GM18498 (cell line): ENCODE measurements around the gene TMEM131L.
"Not testable (repeated sequence)": the region's sequence is repeated elsewhere in the genome, so short reads cannot be mapped to it uniquely, and the experiment has no call there.

Experiments used
- ATAC-seq: cut with Tn5 transposase; IDR thresholded peaks from one replicate; pipeline ENCODE4 v1.9.1; 2021; ENCODE audit warnings: mild to moderate bottlenecking, moderate library complexity; ENCODE audit not compliant: unreplicated experiment

Gene TMEM131L, protein sequence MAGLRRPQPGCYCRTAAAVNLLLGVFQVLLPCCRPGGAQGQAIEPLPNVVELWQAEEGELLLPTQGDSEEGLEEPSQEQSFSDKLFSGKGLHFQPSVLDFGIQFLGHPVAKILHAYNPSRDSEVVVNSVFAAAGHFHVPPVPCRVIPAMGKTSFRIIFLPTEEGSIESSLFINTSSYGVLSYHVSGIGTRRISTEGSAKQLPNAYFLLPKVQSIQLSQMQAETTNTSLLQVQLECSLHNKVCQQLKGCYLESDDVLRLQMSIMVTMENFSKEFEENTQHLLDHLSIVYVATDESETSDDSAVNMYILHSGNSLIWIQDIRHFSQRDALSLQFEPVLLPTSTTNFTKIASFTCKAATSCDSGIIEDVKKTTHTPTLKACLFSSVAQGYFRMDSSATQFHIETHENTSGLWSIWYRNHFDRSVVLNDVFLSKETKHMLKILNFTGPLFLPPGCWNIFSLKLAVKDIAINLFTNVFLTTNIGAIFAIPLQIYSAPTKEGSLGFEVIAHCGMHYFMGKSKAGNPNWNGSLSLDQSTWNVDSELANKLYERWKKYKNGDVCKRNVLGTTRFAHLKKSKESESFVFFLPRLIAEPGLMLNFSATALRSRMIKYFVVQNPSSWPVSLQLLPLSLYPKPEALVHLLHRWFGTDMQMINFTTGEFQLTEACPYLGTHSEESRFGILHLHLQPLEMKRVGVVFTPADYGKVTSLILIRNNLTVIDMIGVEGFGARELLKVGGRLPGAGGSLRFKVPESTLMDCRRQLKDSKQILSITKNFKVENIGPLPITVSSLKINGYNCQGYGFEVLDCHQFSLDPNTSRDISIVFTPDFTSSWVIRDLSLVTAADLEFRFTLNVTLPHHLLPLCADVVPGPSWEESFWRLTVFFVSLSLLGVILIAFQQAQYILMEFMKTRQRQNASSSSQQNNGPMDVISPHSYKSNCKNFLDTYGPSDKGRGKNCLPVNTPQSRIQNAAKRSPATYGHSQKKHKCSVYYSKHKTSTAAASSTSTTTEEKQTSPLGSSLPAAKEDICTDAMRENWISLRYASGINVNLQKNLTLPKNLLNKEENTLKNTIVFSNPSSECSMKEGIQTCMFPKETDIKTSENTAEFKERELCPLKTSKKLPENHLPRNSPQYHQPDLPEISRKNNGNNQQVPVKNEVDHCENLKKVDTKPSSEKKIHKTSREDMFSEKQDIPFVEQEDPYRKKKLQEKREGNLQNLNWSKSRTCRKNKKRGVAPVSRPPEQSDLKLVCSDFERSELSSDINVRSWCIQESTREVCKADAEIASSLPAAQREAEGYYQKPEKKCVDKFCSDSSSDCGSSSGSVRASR (N-terminal part only)

DNA sequence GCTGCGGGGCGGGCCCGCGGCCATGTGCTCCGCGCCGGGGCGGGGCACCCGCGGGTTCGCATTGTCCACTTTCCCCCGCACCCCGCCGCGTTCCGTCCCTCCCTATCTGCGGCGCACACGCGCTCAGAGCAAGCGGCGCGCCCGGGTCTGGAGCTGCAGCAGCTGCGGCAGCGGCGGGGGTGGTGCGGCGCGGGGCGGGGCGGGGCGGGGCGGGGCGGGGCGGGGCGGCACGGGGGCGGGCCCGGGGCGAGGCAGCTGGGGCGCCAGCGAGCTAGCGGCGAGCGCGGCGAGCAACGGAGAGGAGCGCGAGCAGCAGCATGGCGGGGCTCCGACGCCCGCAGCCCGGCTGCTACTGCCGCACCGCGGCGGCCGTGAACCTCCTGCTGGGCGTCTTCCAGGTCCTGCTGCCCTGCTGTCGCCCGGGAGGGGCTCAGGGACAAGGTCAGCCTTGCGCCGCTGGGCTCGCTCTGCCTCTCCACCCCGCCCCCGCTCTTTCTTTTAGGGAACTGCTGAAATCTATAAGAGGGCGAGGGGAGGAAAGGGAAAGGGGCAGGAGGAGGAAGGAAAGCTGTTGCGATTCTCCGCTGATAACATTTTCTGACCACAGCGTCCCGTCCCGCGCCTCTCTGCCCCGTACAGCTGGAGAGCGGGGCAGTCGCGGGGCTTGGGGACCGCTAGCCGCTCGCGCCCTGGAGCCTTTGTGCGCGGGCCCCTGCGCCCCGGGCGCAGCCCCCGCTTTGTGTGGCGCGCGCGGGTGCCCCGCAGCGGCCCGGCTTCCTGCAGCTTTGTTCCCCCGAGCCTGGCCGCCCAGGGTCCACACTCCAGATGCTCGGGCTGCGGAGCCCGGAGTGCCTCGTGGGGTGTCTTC, at the start of gene TMEM131L:
TMEM131L (plus strand) TSS at position 280 of the 868 bp plus-strand sequence; CDS start at position 318, 38 bp downstream.
- ATAC-seq, result peak; percentile 59

DNA sequence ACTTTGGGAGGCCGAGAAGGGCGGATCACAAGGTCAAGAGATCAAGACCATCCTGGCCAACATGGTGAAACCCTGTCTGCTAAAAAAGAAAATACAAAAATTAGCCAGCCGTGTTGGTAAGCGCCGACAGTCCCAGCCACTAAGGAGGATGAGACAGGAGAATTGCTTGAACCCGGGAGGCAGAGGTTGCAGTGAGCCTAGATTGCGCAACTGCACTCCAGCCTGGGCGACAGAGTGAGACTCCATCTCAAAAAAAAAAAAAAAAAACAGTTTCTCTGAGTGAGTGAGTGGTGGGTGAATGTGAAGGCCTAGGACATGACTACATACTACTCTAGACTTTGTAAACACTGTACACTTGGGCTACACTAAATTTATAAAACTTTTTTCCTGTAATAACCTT, 49.7 kb upstream of the TMEM131L start:
- ATAC-seq, result not testable (repeated sequence)

DNA sequence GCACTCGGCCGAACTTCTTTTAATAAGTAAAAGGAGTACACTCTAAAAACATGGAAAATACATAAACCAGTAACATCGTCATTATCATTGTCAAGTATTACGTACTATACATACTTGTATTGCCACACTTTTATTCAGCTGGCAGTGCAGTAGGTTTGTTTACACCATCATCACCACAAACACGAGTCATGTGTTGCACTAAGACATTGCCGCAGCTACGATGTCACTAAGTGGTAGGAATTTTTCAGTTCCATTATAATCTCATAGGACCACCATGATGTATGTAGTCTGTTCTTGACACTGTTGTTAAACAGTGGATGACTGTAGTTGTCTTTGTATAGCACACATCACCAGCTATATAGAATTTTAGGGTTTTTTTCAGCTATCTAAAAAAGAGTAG, 48.0 kb upstream of the TMEM131L start:
- no peak for ATAC-seq

DNA sequence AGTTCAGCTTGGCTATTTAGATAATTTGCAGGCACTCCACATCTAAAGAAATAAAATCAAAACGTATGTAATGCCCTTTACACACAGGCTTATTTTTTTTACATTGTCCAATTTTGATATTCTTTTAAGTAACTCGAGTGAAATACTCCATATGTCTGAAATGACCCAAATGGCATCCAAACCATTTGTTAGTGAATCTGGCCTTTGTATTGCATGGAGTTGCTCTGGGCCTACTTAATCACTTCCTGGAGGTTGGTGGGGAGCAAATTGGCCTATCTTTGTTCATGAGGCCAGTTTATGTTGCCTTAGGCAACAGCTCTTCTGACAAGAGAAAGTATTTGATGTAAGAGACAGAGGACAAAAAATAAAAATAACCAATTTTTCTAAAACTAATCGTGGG, 47.6 kb upstream of the TMEM131L start:
- ATAC-seq, result no peak

DNA sequence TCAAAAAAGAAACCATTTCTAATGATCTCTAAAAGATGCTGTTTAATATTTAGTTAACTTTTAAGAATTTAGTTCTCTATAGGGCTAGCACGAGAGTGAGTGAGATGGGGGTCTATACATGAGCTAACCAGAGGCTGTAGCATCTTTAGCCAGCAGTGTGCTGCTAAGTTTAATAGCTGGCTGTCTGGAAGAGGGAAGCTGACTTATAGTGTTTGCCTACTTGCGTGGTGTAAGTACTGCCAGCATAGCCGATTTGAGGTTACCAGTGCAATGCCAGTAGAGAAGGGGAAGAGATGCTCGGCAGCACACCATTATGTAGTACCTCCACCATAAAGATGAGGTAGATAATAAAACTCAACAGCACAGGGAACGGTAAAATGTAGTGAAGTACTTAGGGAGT, 47.1 kb upstream of the TMEM131L start:
- ATAC-seq, result no peak

DNA sequence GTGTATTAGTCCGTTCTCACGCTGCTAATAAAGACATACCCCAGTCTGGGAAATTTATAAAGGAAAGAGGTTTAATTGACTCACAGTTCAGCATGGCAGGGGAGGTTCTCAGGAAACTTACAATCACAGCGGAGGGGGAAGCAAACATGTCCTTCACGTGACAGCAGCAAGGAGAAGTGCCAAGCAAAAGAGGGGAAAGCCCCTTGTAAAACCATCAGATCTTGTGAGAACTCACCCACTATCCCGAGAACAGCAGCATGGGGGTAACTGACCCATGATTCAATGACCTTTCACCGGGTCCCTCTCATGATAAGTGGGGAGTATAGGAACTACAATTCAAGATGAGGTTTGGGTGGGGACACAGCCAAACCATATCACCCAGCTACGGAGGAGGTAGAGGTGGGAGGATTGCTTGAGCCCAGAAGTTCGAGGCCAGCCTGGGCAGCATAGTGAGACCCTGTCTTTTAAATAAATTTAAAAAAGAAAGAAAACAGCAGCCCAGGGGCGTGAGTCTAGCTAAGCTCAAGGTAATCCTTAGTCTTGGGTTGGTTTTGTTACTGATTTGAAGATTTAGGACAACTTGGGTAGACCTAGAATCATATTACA, 46.4 kb upstream of the TMEM131L start:
- no peak for ATAC-seq

DNA sequence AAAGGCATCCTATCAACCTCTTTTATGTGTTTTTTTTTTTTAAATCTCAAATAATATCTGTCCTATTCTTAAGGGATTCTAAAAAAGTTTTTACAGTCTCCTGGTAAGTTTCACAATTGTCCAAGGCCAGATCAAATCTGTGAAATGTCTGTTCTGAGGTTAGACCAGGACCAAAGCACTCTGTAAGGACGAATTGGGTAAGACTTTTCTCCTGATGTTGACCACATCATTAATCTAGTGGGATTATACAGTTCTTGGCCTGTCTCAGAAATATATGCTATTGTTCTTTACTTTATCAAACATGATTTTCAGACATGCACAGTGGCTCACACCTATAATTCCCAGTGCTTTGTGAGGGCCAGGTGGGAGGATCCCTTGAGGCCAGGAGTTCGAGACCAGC, 45.8 kb upstream of the TMEM131L start:
- ATAC-seq, result no peak

DNA sequence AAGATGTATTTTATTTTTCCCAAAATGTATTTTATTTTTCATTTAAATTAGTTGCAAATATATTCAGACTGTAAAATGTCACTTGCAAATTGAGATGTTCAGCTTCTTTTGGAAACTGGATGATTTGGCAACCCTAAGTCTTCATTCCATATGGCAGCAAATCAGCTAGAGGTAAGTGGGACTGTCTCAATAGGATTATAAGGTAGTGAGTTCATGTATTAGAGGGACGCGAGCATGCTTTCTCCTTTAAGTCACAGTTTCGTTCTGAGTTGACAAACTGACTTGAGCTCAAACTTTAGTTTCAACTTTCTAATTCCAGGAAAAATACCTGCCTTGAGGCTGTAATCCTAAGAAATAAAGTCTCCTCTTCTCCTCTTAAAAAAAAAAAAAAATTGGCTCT, 44.2 kb upstream of the TMEM131L start:
- ATAC-seq, result no peak

DNA sequence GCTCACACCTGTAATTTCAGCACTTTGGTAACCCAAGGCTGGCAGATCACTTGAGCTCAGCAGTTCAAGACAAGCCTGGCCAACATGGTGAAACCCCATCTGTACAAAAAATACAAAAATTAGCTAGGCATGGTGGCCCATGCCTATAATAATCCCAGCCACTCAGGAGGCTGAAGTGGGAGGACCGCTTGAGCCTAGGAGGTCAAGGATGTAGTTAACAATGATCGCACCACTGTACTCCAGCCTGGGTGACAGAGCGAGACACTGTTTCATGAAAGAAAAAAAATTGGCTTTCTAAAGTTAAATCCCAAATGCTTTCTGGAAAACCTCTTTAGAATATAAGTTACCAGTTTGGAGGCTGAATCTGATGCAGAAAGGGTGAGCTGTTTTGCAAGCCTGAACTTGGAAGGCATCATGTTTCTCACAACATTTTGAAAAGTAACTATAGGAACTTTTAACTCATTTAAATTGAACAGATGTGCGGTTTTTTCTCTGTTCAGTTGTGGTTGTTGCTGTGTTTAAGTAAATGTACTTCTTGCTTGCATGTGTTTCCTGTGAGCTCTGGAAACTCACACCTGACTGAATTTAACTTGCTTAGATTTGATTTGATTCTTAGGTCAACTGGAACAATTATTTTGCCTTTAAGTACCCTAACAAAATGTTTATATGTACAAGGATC, 39.8 kb upstream of the TMEM131L start:
- ATAC-seq, result peak; percentile 63

DNA sequence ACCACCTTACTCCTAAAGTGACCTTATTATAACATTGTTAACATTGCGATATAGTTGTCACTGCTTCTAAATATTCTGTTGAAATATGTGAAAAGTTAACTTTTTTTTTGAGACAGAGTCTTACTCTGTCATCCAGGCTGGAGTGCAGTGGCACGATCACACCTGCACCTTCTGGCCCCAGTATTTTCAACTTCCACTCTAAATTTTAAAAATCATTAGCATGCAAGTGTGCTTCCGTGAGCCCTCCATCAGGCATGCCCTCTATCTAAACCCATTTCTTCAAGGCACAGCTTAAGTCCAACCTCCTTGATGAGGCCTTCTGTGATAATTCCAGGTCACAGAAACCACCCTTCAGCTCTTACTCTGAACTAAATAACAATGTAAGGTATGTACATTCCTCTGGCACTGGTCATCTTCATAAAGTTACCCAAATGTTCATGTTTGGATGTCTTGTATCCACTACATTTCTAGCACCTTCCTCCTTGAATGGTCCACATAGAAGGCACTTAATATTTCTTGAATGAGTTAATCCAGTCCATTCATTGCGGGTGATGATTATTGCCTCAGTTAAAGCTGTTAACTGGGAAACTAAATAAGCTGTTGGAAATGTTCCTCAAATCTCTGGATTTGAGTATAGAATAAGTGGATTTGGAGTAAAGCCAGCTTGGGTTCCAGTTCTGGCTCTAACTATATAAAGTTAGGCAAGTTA, 38.6 kb upstream of the TMEM131L start:
- ATAC-seq, result no peak

DNA sequence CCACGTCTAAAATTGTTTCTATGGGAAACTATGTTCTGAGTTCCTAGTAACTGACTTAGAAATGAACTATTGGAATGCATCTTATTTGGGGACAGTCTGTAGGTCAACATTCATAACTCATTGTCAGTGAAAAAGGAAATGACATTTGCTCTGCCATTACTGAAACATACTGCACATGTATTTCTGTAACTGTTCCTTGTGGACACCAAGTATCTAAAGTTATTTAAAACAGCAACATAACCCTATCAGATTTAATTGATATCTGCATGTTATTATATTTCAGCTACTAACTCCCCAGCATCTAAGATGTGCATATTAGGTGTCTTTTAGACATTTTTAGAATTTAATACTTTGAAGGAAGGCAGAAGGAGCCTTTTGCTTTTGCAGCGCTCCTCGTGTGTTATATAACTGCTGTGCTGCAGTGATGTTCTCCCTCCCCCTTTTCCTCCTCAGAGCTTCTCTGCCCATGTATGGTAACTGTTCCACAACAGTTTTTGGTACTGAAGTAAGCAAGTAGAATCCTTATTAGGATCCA, 37.2 kb upstream of the TMEM131L start:
- ATAC-seq, result no peak

DNA sequence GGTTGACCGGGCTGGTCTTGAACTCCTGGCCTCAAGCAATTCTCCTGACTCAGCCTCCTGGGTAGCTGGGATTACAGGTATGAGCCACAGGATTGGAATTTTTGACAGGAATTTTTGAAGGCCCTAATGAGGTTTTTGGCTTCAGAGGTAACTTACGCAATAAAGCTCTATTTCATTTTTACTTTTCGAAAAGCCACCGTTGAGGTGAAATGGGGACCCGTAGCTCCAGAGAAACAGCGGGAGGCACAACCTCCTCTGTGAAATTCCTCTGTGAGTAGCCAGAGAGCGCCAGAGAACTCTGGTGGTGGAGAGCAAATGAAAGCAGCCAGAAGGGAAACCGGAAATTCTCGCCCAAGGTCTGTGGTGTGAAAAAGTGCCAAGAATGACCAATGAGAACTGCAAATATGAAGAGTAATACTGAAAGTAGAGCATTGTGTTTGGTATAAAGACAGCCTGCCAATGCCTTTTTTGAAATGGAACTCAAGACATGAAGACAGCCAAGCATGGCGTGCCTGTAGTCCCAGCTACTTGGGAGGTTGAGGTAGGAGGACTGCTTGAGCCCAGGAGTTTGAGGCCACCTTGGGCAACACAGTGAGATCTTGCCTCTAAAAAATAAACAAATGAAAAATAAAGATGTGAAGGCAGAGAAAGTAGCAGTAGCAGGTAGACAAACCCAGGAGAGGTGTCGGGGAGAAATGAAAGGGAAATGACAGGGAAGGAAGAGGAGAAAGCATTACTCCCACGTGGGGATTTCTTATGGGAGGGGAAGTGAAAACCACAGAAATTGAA, 33.0 kb upstream of the TMEM131L start:
- ATAC-seq, result peak; percentile 96

DNA sequence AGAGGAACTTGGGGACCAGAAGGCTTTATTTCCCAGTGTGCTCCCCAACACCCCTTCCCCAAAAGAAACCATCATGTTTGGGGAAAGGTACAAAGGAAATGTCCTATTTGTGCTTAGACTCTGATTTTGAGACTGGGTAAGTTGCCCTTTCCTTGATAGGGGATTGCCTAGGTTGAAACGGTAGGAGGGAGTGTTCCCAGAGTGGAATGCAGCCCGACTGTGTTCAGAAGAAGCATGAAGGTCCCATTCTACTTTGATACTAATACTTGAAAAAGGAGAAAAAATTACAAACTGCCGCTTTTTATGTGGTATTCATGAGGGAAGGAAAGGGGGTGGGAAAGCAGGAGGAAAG, 32.4 kb upstream of the TMEM131L start:
- ATAC-seq, result peak; percentile 8

DNA sequence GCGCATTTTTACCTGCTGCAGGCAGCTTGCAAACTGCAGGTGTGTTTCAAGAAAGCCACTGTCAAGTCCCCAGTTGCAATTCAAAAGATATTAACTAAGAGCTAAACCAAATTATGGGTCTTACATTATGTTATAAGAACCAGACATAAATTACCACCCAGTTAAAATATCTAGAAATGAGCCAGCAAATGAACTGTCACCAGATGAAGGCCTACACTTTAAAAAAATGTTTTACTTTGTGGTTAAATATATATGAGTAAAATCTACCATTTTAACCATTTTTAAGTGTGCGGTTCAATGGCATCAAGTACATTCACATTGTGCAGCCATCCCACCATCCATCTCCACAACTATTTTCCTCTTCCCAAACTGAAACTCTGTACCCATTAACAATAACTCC, 32.0 kb upstream of the TMEM131L start:
- ATAC-seq, result no peak

DNA sequence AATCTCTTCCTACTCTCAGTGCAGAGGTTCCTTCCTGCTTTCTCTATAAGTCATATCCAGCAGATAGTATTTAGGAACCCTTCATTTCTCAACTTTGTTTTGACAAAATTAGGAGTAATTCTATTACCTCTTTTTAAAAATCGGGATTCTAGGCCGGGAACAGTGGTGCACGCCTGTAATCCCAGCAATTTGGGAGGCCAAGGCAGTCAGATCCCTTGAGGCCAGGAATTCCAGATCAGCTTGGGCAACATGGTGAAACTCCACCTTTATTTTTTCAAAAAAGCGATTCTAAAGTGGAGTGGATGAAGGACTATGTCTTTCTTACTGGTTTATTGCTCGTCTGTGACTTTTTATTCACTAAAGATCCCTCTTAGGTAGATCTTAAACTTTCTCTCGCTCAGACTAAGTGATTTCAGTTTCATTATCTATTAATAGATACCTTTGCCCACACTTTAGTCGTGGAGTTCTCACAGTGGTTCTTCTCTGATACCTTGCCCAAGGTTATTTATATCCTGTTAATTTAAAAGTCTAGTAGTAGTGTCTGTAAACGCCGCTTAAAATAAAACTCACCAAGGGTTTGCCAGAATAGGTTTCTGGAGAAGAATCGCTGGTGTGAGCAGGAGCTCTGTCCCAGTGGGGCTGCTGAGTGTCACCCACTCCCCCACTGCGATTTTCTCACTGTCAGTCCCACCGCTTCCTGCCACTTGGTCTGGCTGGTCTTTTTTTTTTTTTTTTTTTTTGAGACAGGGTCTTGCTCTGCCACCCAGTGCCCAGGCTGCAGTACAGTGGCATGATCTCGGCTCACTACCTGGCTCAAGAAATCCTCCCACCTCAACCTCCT, 27.0 kb upstream of the TMEM131L start:
- peak; percentile 77 for ATAC-seq

DNA sequence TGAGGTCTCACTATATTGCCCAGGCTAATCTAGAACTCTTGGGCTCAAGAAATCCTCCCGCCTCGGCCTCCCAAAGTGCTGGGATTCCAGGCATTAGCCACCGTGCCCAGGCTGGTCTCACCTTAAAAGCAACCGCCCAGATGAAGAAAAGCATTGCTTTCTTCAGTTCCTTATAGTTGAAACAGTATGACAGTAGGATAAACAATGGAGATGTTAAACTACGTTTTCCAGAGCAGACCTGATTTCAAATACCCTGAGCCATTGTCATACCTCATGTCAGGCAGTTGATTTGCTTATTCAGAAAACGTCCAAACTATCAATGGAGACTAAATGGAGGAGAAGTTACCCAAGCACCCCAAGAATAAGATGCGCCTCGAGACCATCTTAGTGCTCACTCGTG, 26.3 kb upstream of the TMEM131L start:
- ATAC-seq, result peak; percentile 5

DNA sequence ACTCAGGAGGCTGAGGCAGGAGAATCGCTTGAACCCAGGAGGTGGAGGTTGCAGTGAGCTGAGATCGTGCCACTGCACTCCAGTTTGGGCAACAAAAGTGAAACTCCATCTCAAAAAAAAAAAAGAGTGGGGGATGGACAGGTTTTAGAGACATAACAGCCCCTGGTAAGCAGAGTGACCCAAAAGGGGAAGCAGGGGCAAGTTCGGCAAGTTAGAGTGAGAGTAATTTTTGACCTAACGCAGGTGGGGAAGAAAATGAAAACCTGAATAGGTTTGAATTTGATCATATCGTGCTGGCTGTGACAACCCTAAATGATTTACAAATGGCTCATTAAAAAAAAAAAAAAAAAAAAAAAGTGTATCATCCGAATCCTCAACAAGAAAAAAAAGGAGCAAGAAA, 25.7 kb upstream of the TMEM131L start:
- ATAC-seq, result no peak
